Cardiac fibroblast (primary cell): ENCODE measurements around the gene EPHB1.

ENCODE experiments used
- DNase-seq, 2 donors: peaks; one replicate each; pipeline versions ENCODE4 v3.0.0 to v3.0.0-alpha.2; 2010; ENCODE audit warnings: low read depth in 2 of 2
- H3K4me3 ChIP-seq, 2 donors: replicated peaks in 1 of 2; 1 replicate in 1 of 2; 2 replicates in 1 of 2; pipeline ENCODE4 v1.5.1; 2011; ENCODE audit warnings: low read depth in 2 of 2, low read length in 2 of 2, mild to moderate bottlenecking in 2 of 2, moderate library complexity in 1 of 2
- TF ChIP-seq, protein P1 (sequence below): IDR thresholded peaks from one replicate; pipeline ENCODE4 v1.5.1; 2011; ENCODE audit warnings: low read depth, mild to moderate bottlenecking, low read length, inconsistent platforms

EPHB1 gene

GRCh38 chr3:134916276-134916961 is 121.4 kb downstream of the EPHB1 start:
- no peak overlapping the region for H3K4me3 ChIP-seq
- TF ChIP-seq, protein P1, sequence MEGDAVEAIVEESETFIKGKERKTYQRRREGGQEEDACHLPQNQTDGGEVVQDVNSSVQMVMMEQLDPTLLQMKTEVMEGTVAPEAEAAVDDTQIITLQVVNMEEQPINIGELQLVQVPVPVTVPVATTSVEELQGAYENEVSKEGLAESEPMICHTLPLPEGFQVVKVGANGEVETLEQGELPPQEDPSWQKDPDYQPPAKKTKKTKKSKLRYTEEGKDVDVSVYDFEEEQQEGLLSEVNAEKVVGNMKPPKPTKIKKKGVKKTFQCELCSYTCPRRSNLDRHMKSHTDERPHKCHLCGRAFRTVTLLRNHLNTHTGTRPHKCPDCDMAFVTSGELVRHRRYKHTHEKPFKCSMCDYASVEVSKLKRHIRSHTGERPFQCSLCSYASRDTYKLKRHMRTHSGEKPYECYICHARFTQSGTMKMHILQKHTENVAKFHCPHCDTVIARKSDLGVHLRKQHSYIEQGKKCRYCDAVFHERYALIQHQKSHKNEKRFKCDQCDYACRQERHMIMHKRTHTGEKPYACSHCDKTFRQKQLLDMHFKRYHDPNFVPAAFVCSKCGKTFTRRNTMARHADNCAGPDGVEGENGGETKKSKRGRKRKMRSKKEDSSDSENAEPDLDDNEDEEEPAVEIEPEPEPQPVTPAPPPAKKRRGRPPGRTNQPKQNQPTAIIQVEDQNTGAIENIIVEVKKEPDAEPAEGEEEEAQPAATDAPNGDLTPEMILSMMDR: no peak
- no peak for DNase-seq

GRCh38 chr3:134917631-134918030 is 122.6 kb downstream of the EPHB1 start:
- no peak overlapping the region for H3K4me3 ChIP-seq
- TF ChIP-seq, protein P1: no peak
- no peak for DNase-seq

GRCh38 chr3:134918441-134918840 is 123.4 kb downstream of the EPHB1 start:
- TF ChIP-seq, protein P1: no peak
- DNase-seq: no peak
- no peak overlapping the region for H3K4me3 ChIP-seq

- no peak overlapping the region for H3K4me3 ChIP-seq
- TF ChIP-seq, protein P1: no peak
- DNase-seq: no peak
These were observed 127.0 kb downstream of the EPHB1 start for GRCh38 chr3:134922101-134922500.

GRCh38 chr3:134922866-134923265 is 127.8 kb downstream of the EPHB1 start:
- no peak for DNase-seq
- TF ChIP-seq, protein P1: no peak
- no peak overlapping the region for H3K4me3 ChIP-seq

- TF ChIP-seq, protein P1: no peak
- H3K4me3 ChIP-seq: no peak overlapping the region
- DNase-seq: no peak
These were observed 128.2 kb downstream of the EPHB1 start for GRCh38 chr3:134923286-134923685.

GRCh38 chr3:134927599-134927998 is 132.5 kb downstream of the EPHB1 start:
- no peak overlapping the region for H3K4me3 ChIP-seq
- no peak for DNase-seq
- TF ChIP-seq, protein P1: no peak
